Endothelial cell of umbilical vein (primary cell): Measurements from ENCODE around the gene VARS1. TPM values are rescaled to one million over a fixed set of nuclear protein-coding genes. Genes with fewer than 3 reads are reported as not detected.

Experiments used
- BruUV-seq: library from RNA; stranded (reverse); fragments of 400-500 nt; replicated peaks from 2 replicates; lab custom pipeline; 2021; lab: Mats Ljungman, UMichigan
- CTCF ChIA-PET: fragments of 300-600, 350-600 bp; sonication (Branson Sonifier 250); formaldehyde crosslinking; loops from one replicate; lab custom pipeline; 2021; ENCODE audit warnings: antibody characterized with exemption, inconsistent platforms; lab: Charles Lee
- POLR2A ChIA-PET: fragments of 300-600, 350-600 bp; sonication (Branson Sonifier 250); formaldehyde crosslinking; loops from one replicate; lab custom pipeline; 2021; ENCODE audit warnings: antibody characterized with exemption, inconsistent platforms; lab: Charles Lee
- DNase-seq: peaks from one replicate; pipeline ENCODE4 v3.0.0-alpha.2; 2011; ENCODE audit warnings: low read depth, low spot score
- FAIRE-seq: peaks from 2 replicates; lab custom pipeline; 2011; peaks lifted over from hg19 to GRCh38; lab: Jason Lieb, UNC
- H2AFZ ChIP-seq: 2 replicates; pipeline ENCODE4 v1.6.0; 2012; ENCODE audit warnings: low read depth, low read length, control low read depth, inconsistent platforms
- H3K27ac ChIP-seq: 2 replicates; pipeline ENCODE4 v1.5.1; 2011; ENCODE audit warnings: low read depth, mild to moderate bottlenecking, control low read depth, low read length, moderate library complexity; ENCODE audit not compliant: insufficient read depth
- H3K27me3 ChIP-seq, 2 experiments: 2 replicates each; pipeline versions ENCODE4 v1.6.0 to v1.6.1; 2011; ENCODE audit warnings: low read length in 2 of 2, mixed read lengths in 1 of 2; ENCODE audit not compliant: control insufficient read depth in 2 of 2, insufficient read depth in 2 of 2
- H3K36me3 ChIP-seq, 2 experiments: 2 replicates in 1 of 2; 3 replicates in 1 of 2; pipeline ENCODE4 v1.5.1; 2011; ENCODE audit warnings: low read length in 2 of 2, mild to moderate bottlenecking in 1 of 2, moderate library complexity in 1 of 2; ENCODE audit not compliant: control insufficient read depth in 2 of 2, insufficient read depth in 2 of 2; ENCODE audit errors: extremely low read depth in 1 of 2
- H3K4me1 ChIP-seq: 3 replicates; pipeline ENCODE4 v1.5.1; 2011; ENCODE audit warnings: mild to moderate bottlenecking, low read length; ENCODE audit not compliant: control insufficient read depth, insufficient read depth; ENCODE audit errors: extremely low read depth
- H3K4me2 ChIP-seq: 2 replicates; pipeline ENCODE4 v1.6.1; 2011; ENCODE audit warnings: low read length, control low read depth, mixed read lengths; ENCODE audit not compliant: insufficient read depth
- H3K4me3 ChIP-seq, 3 experiments: fragments of 200-600 bp in 1 of 3; sonication (generic), shearing (Covaris generic) in 1 of 3; replicated peaks in 1 of 3; 2 replicates each; pipeline ENCODE4 v1.5.1; 2011 to 2016; ENCODE audit warnings: control low read depth in 3 of 3, low read length in 3 of 3, mild to moderate bottlenecking in 2 of 3, inconsistent platforms in 1 of 3, low read depth in 1 of 3, moderate library complexity in 1 of 3; ENCODE audit not compliant: insufficient read depth in 1 of 3
- H3K79me2 ChIP-seq: 2 replicates; pipeline ENCODE4 v1.6.0; 2012; ENCODE audit warnings: low read length, inconsistent platforms; ENCODE audit not compliant: control insufficient read depth, insufficient read depth
- H3K9ac ChIP-seq: replicated peaks from 2 replicates; pipeline ENCODE3; 2011; ENCODE audit warnings: low read length, control low read depth; ENCODE audit not compliant: insufficient read depth; ENCODE audit errors: extremely low read depth
- H3K9me1 ChIP-seq: replicated peaks from 3 replicates; pipeline ENCODE4 v1.6.0; 2011; ENCODE audit warnings: mild to moderate bottlenecking, low read length; ENCODE audit not compliant: control insufficient read depth, insufficient read depth; ENCODE audit errors: extremely low read depth
- H3K9me3 ChIP-seq: replicated peaks from 2 replicates; pipeline ENCODE4 v1.5.1; 2012; ENCODE audit warnings: low read length, inconsistent platforms; ENCODE audit not compliant: control insufficient read depth, insufficient read depth
- H4K20me1 ChIP-seq: replicated peaks from 2 replicates; pipeline ENCODE3; 2011; ENCODE audit warnings: mild to moderate bottlenecking, low read length; ENCODE audit not compliant: control insufficient read depth, insufficient read depth; ENCODE audit errors: extremely low read depth
- EZH2 ChIP-seq: IDR thresholded peaks from 2 replicates; pipeline ENCODE4 v1.6.1; 2012; ENCODE audit warnings: borderline replicate concordance, low read depth, mild to moderate bottlenecking, moderate library complexity, low read length, inconsistent platforms; ENCODE audit not compliant: severe bottlenecking
- POLR2A ChIP-seq: IDR thresholded peaks from 2 replicates; pipeline ENCODE4 v1.6.1; 2012; ENCODE audit warnings: low read depth, mild to moderate bottlenecking, control low read depth, low read length
- dilution Hi-C: fragments of 300-500 bp; cut with MboI; formaldehyde crosslinking; loops from one replicate; pipeline ENCODE4 v1.15.0; 2019; ENCODE audit warnings: low sequenced_read_pairs; ENCODE audit not compliant: extremely low pct_ligation_motif_present
- intact Hi-C: fragments of 100-400 bp; cut with micrococcal nuclease; formaldehyde crosslinking; loops from one replicate; pipeline ENCODE4 v1.10.0; 2022
- polyA plus RNA-seq, 4 experiments: library from polyadenylated mRNA; depleted of rRNA in 3 of 4; stranded (reverse) in 3 of 4; unstranded in 1 of 4; fragments of >200 nt; gene quantifications; 2 replicates each; pipeline versions ENCODE4 v1.2.1 to v1.2.3, GENCODE V29; 2011 to 2012; ENCODE audit warnings: missing spikeins in 1 of 4
- total RNA-seq: library from RNA; stranded (reverse); gene quantifications from 2 replicates; pipeline ENCODE4 v1.2.3, GENCODE V29; 2021
- TF ChIP-seq, protein P1 (sequence below), 2 donors: IDR thresholded peaks; 1 replicate in 1 of 2; 2 replicates in 1 of 2; pipeline ENCODE4 v1.5.1; 2011; ENCODE audit warnings: low read length in 2 of 2, mild to moderate bottlenecking in 2 of 2, moderate library complexity in 2 of 2, control low read depth in 1 of 2, inconsistent platforms in 1 of 2, low read depth in 1 of 2; ENCODE audit not compliant: insufficient read depth in 1 of 2; ENCODE audit errors: extremely low read depth in 1 of 2

VARS1 gene
- total and polyA plus RNA-seq, 2 donors (not counting 3 experiments of a cell fraction or from before 2014, with no cell fraction given), result 37.4 to 121 TPM

DNA sequence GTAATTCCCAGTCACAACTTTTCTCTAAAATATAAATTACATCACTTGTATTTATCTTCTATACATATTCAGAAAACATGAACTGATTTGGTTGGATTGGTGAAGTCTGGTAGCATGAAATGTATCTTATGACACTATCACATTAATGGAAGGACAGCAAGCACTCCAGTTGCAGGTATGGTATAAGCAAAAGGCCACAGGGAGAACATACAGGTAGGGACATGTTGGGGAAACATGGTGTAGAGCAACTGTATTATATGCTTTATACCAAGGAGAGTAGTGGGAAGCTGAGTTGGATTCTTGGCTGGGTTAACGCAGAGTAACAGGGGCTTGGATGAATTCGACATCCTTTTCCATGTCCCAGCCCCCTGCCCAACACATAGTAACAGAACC, 1.4 kb upstream of the VARS1 start:
- ChIA-PET CTCF (interaction anchor here (1.2 to 2.7 kb wide), 3 partner anchors 10 to 59 kb away, joined by 4 to 28 read pairs (median 18); partner anchors contain the start of genes HSPA1A, HSPA1L and LSM2), POLR2A (no interaction called here)
- Histone ChIP-seq H3K27me3 (no peaks in the 10 kb centered on the region), H2AFZ (no peak overlapping the region), H3K36me3 (no peaks in the 10 kb centered on the region), H3K79me2 (peaks cover 18% of the 10 kb centered on the region), H3K4me1 (peaks cover 15% of the 10 kb centered on the region), H3K4me3 (no peak overlapping the region), H3K27ac (no peak overlapping the region), H4K20me1 (no peaks in the 10 kb centered on the region), H3K4me2 (no peak overlapping the region), H3K9ac (no peak overlapping the region), H3K9me3 (no peaks in the 10 kb centered on the region), H3K9me1 (no peaks in the 10 kb centered on the region)
- BruUV-seq, result no TSS peak
- no peak for TF ChIP-seq POLR2A
- TF ChIP-seq, protein P1, sequence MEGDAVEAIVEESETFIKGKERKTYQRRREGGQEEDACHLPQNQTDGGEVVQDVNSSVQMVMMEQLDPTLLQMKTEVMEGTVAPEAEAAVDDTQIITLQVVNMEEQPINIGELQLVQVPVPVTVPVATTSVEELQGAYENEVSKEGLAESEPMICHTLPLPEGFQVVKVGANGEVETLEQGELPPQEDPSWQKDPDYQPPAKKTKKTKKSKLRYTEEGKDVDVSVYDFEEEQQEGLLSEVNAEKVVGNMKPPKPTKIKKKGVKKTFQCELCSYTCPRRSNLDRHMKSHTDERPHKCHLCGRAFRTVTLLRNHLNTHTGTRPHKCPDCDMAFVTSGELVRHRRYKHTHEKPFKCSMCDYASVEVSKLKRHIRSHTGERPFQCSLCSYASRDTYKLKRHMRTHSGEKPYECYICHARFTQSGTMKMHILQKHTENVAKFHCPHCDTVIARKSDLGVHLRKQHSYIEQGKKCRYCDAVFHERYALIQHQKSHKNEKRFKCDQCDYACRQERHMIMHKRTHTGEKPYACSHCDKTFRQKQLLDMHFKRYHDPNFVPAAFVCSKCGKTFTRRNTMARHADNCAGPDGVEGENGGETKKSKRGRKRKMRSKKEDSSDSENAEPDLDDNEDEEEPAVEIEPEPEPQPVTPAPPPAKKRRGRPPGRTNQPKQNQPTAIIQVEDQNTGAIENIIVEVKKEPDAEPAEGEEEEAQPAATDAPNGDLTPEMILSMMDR (IDR thresholded peaks at IDR 0.05; ENCODE audit: extremely low read depth in 1 of 2, insufficient read depth in 1 of 2, low read depth in 1 of 2, low read length in 2 of 2), result no peak
- no peak for TF ChIP-seq EZH2
- FAIRE-seq (no peak), DNase-seq (no peak)
- dilution Hi-C loops (no loop called here), intact Hi-C loops (loop anchor here (1.0 kb wide), 1 partner anchor 9 kb away; the partner anchor contains the start of gene LSM2)
